Measurements from ENCODE around the gene KCNJ18. TPM values are rescaled to one million over a fixed set of nuclear protein-coding genes. Genes with fewer than 3 reads are reported as not detected.
A peak's percentile ranks its signal among the peaks of the same experiment; 100 is the strongest.
"Not testable (repeated sequence)": the region's sequence is repeated elsewhere in the genome, so short reads cannot be mapped to it uniquely, and the experiment has no call there.

KCNJ18 gene
- total and polyA plus RNA-seq, 7 donors: 0.54 TPM; not detected in 6

DNA sequence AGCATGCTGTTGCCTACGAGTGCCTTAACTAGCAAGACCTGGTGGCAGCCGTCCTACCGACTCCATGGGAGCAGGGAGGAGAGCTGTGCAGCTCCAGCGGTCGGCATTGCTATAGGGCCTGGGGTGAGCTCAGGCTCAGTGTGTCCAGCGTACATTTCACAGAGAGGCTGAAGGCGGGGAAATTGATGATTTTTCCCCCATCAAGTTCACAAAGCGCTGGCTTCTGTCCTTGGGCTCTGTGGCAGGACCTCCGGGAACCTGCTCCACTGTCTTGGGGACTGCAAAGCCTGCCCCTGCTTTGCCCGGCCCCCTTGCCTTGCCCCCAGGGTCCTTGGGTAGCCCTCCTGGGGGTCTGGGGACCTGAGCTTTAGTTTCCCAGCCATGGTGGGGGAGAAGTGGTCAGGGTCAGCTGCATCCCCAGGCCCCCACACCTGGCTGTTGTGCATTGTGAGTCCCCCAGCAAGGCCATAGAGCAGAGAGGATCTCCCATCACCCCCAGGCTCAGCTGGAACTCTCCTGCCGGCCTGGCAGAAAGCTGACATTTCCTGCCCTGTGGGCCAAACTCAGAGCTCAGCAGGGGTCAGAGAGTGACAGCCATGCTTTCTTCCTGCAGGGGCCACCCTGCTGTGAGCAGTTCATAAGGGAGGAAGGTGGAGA is 3.9 kb upstream of the KCNJ18 start:
- H3K36me3 ChIP-seq: no peaks in the 10 kb centered on the region
- no peaks in the 10 kb centered on the region for H3K4me1 ChIP-seq
- DNase-seq: no peak
- no peak overlapping the region for H3K4me3 ChIP-seq
- H3K27ac ChIP-seq: no peak overlapping the region
- H3K27me3 ChIP-seq: no peaks in the 10 kb centered on the region
- intact Hi-C loops (cut with DNase I): no loop called here
- WGBS, 2 donors: 81 to 83% methylated on average over 11 of the region's 11 CpGs
- H3K9me3 ChIP-seq: no peaks in the 10 kb centered on the region
- TF ChIP-seq POLR2AphosphoS5 (IDR thresholded peaks at IDR 0.05) (no peak), EP300 (IDR thresholded peaks at IDR 0.05) (no peak), POLR2A (IDR thresholded peaks at IDR 0.05) (no peak)
- TF ChIP-seq, protein P1, sequence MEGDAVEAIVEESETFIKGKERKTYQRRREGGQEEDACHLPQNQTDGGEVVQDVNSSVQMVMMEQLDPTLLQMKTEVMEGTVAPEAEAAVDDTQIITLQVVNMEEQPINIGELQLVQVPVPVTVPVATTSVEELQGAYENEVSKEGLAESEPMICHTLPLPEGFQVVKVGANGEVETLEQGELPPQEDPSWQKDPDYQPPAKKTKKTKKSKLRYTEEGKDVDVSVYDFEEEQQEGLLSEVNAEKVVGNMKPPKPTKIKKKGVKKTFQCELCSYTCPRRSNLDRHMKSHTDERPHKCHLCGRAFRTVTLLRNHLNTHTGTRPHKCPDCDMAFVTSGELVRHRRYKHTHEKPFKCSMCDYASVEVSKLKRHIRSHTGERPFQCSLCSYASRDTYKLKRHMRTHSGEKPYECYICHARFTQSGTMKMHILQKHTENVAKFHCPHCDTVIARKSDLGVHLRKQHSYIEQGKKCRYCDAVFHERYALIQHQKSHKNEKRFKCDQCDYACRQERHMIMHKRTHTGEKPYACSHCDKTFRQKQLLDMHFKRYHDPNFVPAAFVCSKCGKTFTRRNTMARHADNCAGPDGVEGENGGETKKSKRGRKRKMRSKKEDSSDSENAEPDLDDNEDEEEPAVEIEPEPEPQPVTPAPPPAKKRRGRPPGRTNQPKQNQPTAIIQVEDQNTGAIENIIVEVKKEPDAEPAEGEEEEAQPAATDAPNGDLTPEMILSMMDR (IDR thresholded peaks at IDR 0.05): no peak

DNA sequence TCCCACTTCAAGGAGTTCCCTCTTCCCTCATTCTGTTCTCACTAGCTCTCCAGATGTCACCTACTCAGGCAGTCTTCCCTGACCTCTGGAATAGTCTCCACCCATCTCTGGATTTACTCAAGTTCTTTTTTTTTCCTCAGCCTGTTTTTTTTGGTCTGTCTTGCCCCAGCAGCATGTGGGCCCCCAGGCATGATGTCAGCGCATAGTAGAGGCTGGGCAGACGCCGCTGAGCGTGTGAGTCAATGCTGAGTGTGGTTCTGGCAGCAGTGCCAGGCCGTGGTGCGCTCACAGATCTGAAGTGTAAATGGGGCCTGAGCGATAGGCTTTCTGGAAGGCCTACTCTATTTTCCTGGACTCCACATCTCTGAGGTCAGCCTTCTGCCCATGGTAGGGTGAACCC is 2.7 kb upstream of the KCNJ18 start:
- no peaks in the 10 kb centered on the region for H3K27me3 ChIP-seq
- no peaks in the 10 kb centered on the region for H3K4me1 ChIP-seq
- DNase-seq: peak; percentile 89
- H3K4me3 ChIP-seq: no peak overlapping the region
- no peaks in the 10 kb centered on the region for H3K36me3 ChIP-seq
- intact Hi-C loops (cut with DNase I): no loop called here
- H3K9me3 ChIP-seq: no peaks in the 10 kb centered on the region
- WGBS, 2 donors: 83 to 85% methylated on average over 7 of the region's 7 CpGs
- no peak overlapping the region for H3K27ac ChIP-seq
- no peak for TF ChIP-seq POLR2AphosphoS5 (IDR thresholded peaks at IDR 0.05)

DNA sequence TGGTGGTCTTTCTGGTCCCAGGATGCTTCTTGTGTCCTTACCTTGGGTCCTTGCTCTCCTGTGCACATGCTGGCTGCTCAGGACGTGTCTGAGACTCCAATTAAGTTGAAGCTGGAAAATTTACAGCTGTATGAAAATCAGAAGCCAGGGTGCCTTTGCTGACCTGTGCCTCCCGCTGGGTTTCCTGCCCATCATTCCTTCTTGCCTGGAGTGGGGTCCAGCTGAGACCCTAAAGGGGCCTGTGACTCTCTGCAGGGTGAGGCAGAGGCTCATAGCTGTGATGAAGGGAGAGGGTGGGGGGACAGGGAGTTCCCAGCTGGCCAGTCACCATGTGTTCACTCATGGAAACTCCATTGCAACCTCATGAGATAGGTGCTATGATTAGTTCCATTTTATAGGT is 1.5 kb upstream of the KCNJ18 start:
- H3K4me1 ChIP-seq; H3K36me3 ChIP-seq; intact Hi-C loops (cut with DNase I); DNase-seq; H3K4me3 ChIP-seq; H3K27ac ChIP-seq; H3K27me3 ChIP-seq; H3K9me3 ChIP-seq: not testable (repeated sequence)
- WGBS, 2 donors: 45 to 62% methylated on average over 2 of the region's 2 CpGs

DNA sequence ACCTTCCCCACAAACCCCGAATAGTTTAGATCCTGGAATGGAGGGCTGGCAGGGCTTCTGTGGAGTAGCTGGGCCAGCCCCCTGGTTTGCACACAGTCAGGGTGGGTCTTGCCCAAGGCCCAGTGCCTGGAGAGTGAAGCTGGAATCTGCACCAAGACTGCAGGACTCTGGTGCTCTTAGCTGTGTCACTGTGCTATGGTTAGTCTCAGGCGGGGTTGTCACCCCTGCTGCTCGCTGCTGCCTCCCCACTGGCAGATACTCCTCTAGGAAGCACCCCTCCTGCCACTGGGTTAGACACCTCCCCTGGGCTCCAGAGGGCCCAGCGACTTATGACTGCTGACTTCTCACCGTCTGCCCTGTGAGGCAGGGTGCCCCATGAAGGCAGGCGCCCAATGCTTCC is 842 bp upstream of the KCNJ18 start:
- H3K27me3 ChIP-seq; H3K36me3 ChIP-seq; H3K4me1 ChIP-seq; DNase-seq; H3K9me3 ChIP-seq; H3K4me3 ChIP-seq; intact Hi-C loops (cut with DNase I); H3K27ac ChIP-seq: not testable (repeated sequence)
- WGBS, 2 donors: 85 to 90% methylated on average over 6 of the region's 6 CpGs

DNA sequence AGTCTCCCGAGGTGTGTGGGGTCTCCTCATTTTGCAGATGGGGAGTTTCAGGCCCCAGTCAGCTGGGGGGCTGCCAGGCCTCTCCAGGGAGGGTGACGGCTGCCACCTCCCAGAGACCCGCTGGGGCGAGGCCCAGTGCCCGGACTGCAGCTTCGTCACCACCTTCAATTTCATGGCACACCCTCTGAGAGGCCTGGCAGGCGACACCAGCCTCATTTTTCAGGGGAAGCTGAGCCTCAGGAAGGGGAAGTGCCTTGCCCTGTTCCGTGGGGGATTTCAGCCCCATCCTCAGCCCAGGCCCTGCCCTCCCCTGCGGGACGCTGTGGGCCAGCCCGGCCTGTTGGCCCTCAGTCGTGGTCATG is 362 bp downstream of the KCNJ18 start:
- H3K4me3 ChIP-seq; H3K36me3 ChIP-seq; H3K9me3 ChIP-seq; H3K27ac ChIP-seq; H3K27me3 ChIP-seq; H3K4me1 ChIP-seq; intact Hi-C loops (cut with DNase I); DNase-seq: not testable (repeated sequence)
- WGBS, 2 donors: 68 to 74% methylated on average over 12 of the region's 12 CpGs

DNA sequence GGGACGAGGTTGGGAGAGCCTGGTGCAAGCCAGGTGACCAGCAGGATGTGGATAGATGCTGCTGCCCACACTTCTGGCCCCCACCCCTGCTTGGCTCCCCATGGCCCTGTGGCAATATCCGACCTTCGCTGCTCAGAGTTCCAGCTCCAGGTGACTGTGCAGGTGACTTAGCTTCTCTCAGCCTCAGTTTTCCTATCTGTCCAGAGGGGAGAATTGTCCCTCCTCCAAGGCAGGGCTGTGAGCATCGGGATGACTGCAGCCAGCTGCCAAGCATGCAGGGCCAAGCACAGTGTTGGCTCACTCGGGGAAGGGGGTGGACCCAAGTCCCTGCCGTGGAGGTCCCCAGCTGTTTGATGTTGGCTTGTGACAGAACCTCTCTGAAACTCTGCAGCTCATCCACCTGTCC is 1.1 kb downstream of the KCNJ18 start:
- intact Hi-C loops (cut with DNase I); H3K4me3 ChIP-seq; H3K4me1 ChIP-seq; H3K27ac ChIP-seq; H3K27me3 ChIP-seq; H3K9me3 ChIP-seq; DNase-seq; H3K36me3 ChIP-seq: not testable (repeated sequence)
- WGBS, 2 donors: 67 to 69% methylated on average over 6 of the region's 6 CpGs

DNA sequence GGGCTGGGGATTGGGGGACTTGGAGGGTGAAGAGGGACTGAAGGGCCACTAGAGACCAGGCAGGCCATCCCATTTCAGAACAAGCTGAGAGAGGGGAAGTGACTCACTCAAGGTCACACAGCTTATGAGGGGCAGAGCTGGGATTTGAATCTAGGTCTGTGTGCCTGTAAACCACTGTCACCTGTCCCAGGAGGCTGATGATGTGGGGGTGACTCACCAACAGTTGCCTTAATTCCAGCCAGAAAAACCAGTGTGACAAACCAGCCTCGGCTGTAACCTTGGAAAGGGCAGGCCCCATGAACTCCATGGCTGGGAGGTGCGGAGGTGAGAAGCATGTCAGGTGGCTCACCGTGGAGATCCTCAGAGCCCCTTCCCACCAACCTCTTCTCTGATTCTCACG is 1.6 kb downstream of the KCNJ18 start:
- H3K4me1 ChIP-seq; H3K4me3 ChIP-seq; DNase-seq; H3K27ac ChIP-seq; H3K36me3 ChIP-seq; H3K9me3 ChIP-seq; intact Hi-C loops (cut with DNase I); H3K27me3 ChIP-seq: not testable (repeated sequence)
- WGBS, 2 donors: 64 to 67% methylated on average over 3 to 4 of the region's 4 CpGs

DNA sequence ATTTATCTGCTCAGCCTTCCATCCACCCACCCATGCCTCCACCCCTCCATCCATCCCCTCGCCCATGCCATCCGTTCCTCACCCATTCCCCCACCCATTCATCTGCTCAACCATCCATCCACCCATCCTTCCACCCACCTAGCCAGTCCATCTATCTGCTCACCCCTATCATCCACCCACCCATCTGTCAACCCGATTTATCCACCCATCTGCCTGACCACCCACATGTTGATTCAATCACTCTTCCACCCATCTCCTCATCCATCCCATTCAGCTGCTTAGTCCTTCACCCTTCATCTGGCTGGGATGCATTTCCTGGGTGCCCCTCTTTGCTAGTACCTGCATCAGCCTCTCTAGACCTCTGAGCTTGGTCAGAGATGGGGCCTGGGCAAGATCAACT is 3.9 kb downstream of the KCNJ18 start:
- H3K36me3 ChIP-seq; intact Hi-C loops (cut with DNase I); DNase-seq; H3K27me3 ChIP-seq; H3K4me1 ChIP-seq; H3K4me3 ChIP-seq; H3K27ac ChIP-seq; H3K9me3 ChIP-seq: not testable (repeated sequence)
- WGBS, 2 donors: 91 to 98% methylated on average over 2 of the region's 3 CpGs

DNA sequence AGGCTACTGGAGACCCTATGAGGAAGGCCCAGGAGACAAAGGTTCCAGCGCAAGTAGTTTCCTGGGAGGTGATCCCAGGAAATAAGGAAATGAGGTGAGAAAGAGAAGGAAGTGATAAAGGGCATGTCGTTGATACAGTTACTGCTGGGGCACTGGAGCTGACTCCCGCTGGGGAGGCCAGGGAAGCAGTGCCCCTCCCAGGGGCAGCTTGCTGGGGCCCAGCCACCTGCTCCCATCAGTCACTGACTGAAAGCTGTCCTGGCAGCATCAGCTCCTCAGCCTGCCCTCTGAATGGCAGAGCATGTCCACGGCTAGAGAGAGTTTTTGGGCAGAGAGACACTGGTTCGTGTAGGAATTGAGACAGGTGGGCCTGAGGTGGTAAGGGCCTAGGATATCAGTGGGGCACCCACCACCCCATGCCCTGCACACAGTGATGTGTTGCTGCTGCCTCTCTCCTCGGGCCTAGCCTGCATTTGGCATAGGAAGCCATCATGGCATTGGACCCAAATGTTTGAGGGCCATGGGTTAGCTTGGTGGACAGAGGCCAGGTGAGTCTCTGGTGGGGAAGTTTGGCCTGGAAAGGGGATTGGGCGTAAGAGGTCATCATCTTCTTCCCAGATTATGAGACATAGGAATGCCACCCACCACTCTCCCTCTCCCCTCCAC is 4.7 kb downstream of the KCNJ18 start:
- peak; percentile 55 for DNase-seq
- H3K27ac ChIP-seq; H3K9me3 ChIP-seq; H3K4me1 ChIP-seq; H3K36me3 ChIP-seq; intact Hi-C loops (cut with DNase I); H3K27me3 ChIP-seq; H3K4me3 ChIP-seq: not testable (repeated sequence)
- WGBS, 2 donors: 51 to 60% methylated on average over 7 of the region's 7 CpGs

DNA sequence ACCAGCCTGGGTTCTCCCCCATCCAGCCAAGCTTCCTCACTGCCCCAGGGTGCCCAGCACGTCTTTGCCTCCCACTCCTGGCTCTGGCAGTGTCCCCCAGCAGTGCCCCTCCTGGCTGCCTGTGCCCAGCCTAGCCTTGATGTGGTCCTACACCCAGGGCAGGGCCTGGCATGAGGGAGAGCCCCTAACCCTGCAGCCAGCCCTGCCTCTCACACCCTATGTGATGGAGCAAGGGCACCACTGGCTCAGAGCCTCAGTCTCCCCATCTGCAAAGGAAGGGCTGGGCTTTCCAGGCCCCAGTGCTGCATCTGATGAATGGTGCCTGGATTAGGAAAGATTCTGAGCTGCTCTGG is 5.2 kb downstream of the KCNJ18 start:
- H3K9me3 ChIP-seq; H3K4me3 ChIP-seq; DNase-seq; H3K27me3 ChIP-seq; intact Hi-C loops (cut with DNase I); H3K4me1 ChIP-seq; H3K36me3 ChIP-seq; H3K27ac ChIP-seq: not testable (repeated sequence)
- WGBS, 2 donors: 38 to 66% methylated on average over 1 of the region's 1 CpG

DNA sequence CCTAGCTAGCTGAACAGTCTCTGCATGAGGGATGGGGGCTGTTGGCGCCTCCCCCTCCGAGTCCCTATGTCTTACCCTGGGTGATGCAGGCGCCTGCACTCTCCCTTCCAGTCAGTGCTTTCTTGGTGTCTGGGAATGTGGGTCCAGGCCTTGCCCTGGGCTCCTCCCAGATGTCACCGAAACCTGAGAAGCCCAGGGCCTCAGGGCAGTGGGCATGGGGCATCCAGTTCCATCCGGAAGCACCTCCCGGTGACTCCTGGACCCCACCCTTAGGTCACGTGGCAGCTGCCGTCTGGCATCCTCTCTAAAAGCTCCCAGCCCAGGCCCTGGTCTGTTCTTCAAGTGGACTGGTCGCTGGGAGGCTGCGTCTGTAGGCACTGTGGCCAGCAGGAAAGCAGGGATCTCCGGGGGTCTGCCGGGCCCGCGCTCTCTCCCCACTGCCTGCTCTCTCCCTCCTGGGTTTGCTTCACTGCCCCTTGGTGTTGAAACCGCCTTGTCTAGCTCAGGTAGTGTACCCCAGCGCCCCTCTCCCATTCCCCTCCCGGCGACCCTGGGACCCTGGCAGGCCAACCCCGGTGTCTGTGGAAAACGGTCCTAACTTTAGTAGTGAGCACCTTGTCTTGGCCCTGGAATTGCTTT is 6.2 kb downstream of the KCNJ18 start:
- H3K4me3 ChIP-seq; H3K4me1 ChIP-seq; H3K27me3 ChIP-seq; intact Hi-C loops (cut with DNase I); H3K9me3 ChIP-seq; H3K27ac ChIP-seq; H3K36me3 ChIP-seq: not testable (repeated sequence)
- DNase-seq: peak; percentile 57
- 72 to 84% methylated on average over 20 of the region's 20 CpGs for WGBS, 2 donors

DNA sequence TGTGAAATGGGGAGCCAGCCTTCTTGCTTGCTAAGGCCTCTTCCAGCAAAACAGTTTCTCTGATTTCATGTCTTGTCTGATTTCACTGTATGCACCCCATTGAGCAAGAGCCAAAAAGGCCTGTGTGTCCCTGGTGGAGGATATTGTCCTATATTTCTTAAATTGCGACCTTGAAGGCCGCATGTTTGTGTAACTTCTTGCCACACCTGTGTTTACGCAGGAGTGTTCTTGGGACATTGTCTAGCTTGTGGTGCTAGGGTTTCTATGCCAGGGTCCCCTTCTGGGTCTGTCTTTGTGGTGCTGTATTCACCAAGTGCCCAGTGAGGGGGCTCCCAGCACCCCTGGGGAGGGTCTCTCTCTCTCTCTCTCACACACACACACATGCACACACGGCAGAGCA is 6.8 kb downstream of the KCNJ18 start:
- H3K4me1 ChIP-seq; intact Hi-C loops (cut with DNase I); H3K9me3 ChIP-seq; H3K27ac ChIP-seq; H3K36me3 ChIP-seq; H3K4me3 ChIP-seq; H3K27me3 ChIP-seq: not testable (repeated sequence)
- peak; percentile 21 for DNase-seq
- 19 to 72% methylated on average over 4 of the region's 4 CpGs for WGBS, 2 donors
